HCT116 (cell line): ENCODE measurements around the gene OVCH2. TPM values are rescaled to one million over a fixed set of nuclear protein-coding genes. Genes with fewer than 3 reads are reported as not detected.

Source experiments
- ATAC-seq: fragments of 200-7000 bp; cut with Tn5 transposase; 2 replicates; pipeline ENCODE4 v1.9.1; 2020; ENCODE audit warnings: mild to moderate bottlenecking, moderate library complexity
- Bru-seq: library from RNA; stranded (reverse); fragments of 400-500 nt; gene quantifications from one replicate; lab custom pipeline; 2021; lab: Mats Ljungman, UMichigan
- BruChase-seq, 2 experiments: library from RNA; stranded (reverse); fragments of 400-500 nt; gene quantifications; one replicate each; lab custom pipeline; 2021; lab: Mats Ljungman, UMichigan
- BruUV-seq: library from RNA; stranded (reverse); fragments of 400-500 nt; replicated peaks from 2 replicates; lab custom pipeline; 2021; lab: Mats Ljungman, UMichigan
- CTCF ChIA-PET: fragments of 300-600 bp; sonication (Branson Sonifier 250); formaldehyde crosslinking; loops from one replicate; lab custom pipeline; 2021; ENCODE audit warnings: antibody characterized with exemption; lab: Charles Lee
- POLR2A ChIA-PET: fragments of 300-600, 350-600 bp; sonication (Branson Sonifier 250); formaldehyde crosslinking; loops from one replicate; lab custom pipeline; 2021; ENCODE audit warnings: antibody characterized with exemption; lab: Charles Lee
- RAD21 ChIA-PET, 2 experiments: fragments of 300-600 bp; sonication (Branson Sonifier 250); formaldehyde crosslinking; loops; one replicate each; lab custom pipeline; 2023; ENCODE audit warnings: low total read pairs in 2 of 2; ENCODE audit not compliant: uncharacterized antibody in 2 of 2, unreplicated experiment in 2 of 2, low non-redundant PET in 1 of 2; lab: Charles Lee
- DNase-seq: peaks from one replicate; pipeline ENCODE4 v3.0.0-alpha.2; 2010; ENCODE audit warnings: low read depth, low spot score
- H2AFZ ChIP-seq: fragments of 200-600 bp; shearing (Covaris generic), sonication (generic); 2 replicates; pipeline ENCODE4 v1.6.1; 2017; ENCODE audit warnings: low read depth, mixed run types, mixed read lengths, antibody characterized with exemption, low read length; ENCODE audit not compliant: poor library complexity, severe bottlenecking
- H3K27ac ChIP-seq: 2 replicates; pipeline ENCODE4 v1.5.1; 2012; ENCODE audit warnings: low read depth, low read length
- H3K27me3 ChIP-seq: fragments of 200-600 bp; sonication (generic); 2 replicates; pipeline ENCODE4 v1.6.1; 2016; ENCODE audit warnings: mixed run types, low read length, mixed read lengths; ENCODE audit not compliant: insufficient read depth
- H3K36me3 ChIP-seq, 2 experiments: fragments of 200-500 bp in 1 of 2; fragments of 200-600 bp in 1 of 2; sonication (Bioruptor generic) in 1 of 2; sonication (generic) in 1 of 2; 2 replicates each; pipeline versions ENCODE4 v1.5.1 to v1.6.1; 2014 to 2016; ENCODE audit warnings: low read length in 2 of 2, inconsistent platforms in 1 of 2, mixed read lengths in 1 of 2, mixed run types in 1 of 2; ENCODE audit not compliant: insufficient read depth in 2 of 2, control insufficient read depth in 1 of 2
- H3K4me1 ChIP-seq, 2 experiments: fragments of 200-600 bp in 1 of 2; sonication (generic) in 1 of 2; 2 replicates each; pipeline versions ENCODE4 v1.5.1 to v1.6.1; 2012 to 2017; ENCODE audit warnings: low read length in 2 of 2, inconsistent platforms in 1 of 2, mild to moderate bottlenecking in 1 of 2, mixed read lengths in 1 of 2, mixed run types in 1 of 2, moderate library complexity in 1 of 2; ENCODE audit not compliant: insufficient read depth in 2 of 2, control insufficient read depth in 1 of 2
- H3K4me2 ChIP-seq: fragments of 200-600 bp; sonication (generic); 2 replicates; pipeline ENCODE4 v1.6.1; 2017; ENCODE audit warnings: mixed run types, low read length, mixed read lengths
- H3K4me3 ChIP-seq, 2 experiments: fragments of 200-600 bp in 1 of 2; sonication (generic) in 1 of 2; replicated peaks in 1 of 2; 2 replicates each; pipeline ENCODE4 v1.5.1; 2011 to 2016; ENCODE audit warnings: low read length in 2 of 2, control low read depth in 1 of 2, low read depth in 1 of 2, mild to moderate bottlenecking in 1 of 2, mixed read lengths in 1 of 2, mixed run types in 1 of 2
- H3K79me2 ChIP-seq: fragments of 200-600 bp; sonication (generic); 2 replicates; pipeline ENCODE4 v1.6.1; 2017; ENCODE audit warnings: mild to moderate bottlenecking, mixed run types, low read length, moderate library complexity, mixed read lengths; ENCODE audit not compliant: insufficient read depth
- H3K9ac ChIP-seq: fragments of 200-600 bp; sonication (generic); 2 replicates; pipeline ENCODE4 v1.6.1; 2016; ENCODE audit warnings: low read length, mixed read lengths
- H3K9me2 ChIP-seq: fragments of 200-600 bp; sonication (generic), shearing (Covaris generic); 2 replicates; pipeline ENCODE4 v1.6.1; 2017; ENCODE audit warnings: mixed run types, mild to moderate bottlenecking, moderate library complexity; ENCODE audit not compliant: insufficient read depth
- H3K9me3 ChIP-seq, 2 experiments: fragments of 200-500 bp in 1 of 2; fragments of 200-600 bp in 1 of 2; sonication (Bioruptor generic) in 1 of 2; sonication (generic) in 1 of 2; 2 replicates each; pipeline ENCODE4 v1.6.1; 2014 to 2017; ENCODE audit warnings: low read length in 2 of 2, mixed read lengths in 2 of 2, inconsistent platforms in 1 of 2, low read depth in 1 of 2, mild to moderate bottlenecking in 1 of 2, mixed run types in 1 of 2, moderate library complexity in 1 of 2; ENCODE audit not compliant: control insufficient read depth in 1 of 2, insufficient read depth in 1 of 2
- H4K20me1 ChIP-seq: fragments of 200-600 bp; sonication (generic), shearing (Covaris generic); 2 replicates; pipeline ENCODE4 v1.6.1; 2017; ENCODE audit warnings: mixed run types, mild to moderate bottlenecking, moderate library complexity; ENCODE audit not compliant: insufficient read depth
- CBX3 ChIP-seq: IDR thresholded peaks from 2 replicates; pipeline ENCODE4 v1.6.1; 2012; ENCODE audit warnings: low read depth
- CEBPB ChIP-seq: IDR thresholded peaks from 2 replicates; pipeline ENCODE4 v1.6.1; 2012; ENCODE audit warnings: low read depth
- CTCF ChIP-seq, 3 experiments: fragments of 200-600 bp in 1 of 3; sonication (generic) in 1 of 3; IDR thresholded peaks in 2 of 3; conservative IDR thresholded peaks in 1 of 3; 2 replicates each; pipeline ENCODE4 v1.5.1; 2012 to 2017; ENCODE audit warnings: low read depth in 2 of 3, low read length in 2 of 3, antibody characterized with exemption in 1 of 3, borderline replicate concordance in 1 of 3, control low read depth in 1 of 3, mild to moderate bottlenecking in 1 of 3, mixed read lengths in 1 of 3, mixed run types in 1 of 3, moderate library complexity in 1 of 3; ENCODE audit not compliant: insufficient read depth in 1 of 3
- EGR1 ChIP-seq: IDR thresholded peaks from 2 replicates; pipeline ENCODE4 v1.6.1; 2012; ENCODE audit warnings: low read depth
- ELF1 ChIP-seq: IDR thresholded peaks from 2 replicates; pipeline ENCODE4 v1.6.1; 2012; ENCODE audit warnings: low read depth, borderline replicate concordance
- EZH2 ChIP-seq: fragments of 200-600 bp; sonication (generic); IDR thresholded peaks from 2 replicates; pipeline ENCODE4 v1.6.1; 2017; ENCODE audit warnings: antibody characterized with exemption, mixed run types
- EZH2phosphoT487 ChIP-seq: fragments of 200-600 bp; IDR thresholded peaks from 2 replicates; pipeline ENCODE4 v1.6.1; 2018; ENCODE audit warnings: antibody characterized with exemption, borderline replicate concordance
- FOSL1 ChIP-seq: IDR thresholded peaks from 2 replicates; pipeline ENCODE4 v1.6.1; 2012; ENCODE audit warnings: low read depth
- JUND ChIP-seq: IDR thresholded peaks from 2 replicates; pipeline ENCODE4 v1.6.1; 2012
- MAX ChIP-seq: IDR thresholded peaks from 2 replicates; pipeline ENCODE4 v1.6.1; 2012
- POLR2AphosphoS5 ChIP-seq: IDR thresholded peaks from 2 replicates; pipeline ENCODE4 v1.6.1; 2011; ENCODE audit warnings: mild to moderate bottlenecking, low read depth, low read length, moderate library complexity
- REST ChIP-seq: IDR thresholded peaks from 2 replicates; pipeline ENCODE4 v1.6.1; 2012; ENCODE audit warnings: low read depth
- SIN3A ChIP-seq: IDR thresholded peaks from 2 replicates; pipeline ENCODE4 v1.6.1; 2012; ENCODE audit warnings: low read depth
- SP1 ChIP-seq: IDR thresholded peaks from 2 replicates; pipeline ENCODE4 v1.6.1; 2012; ENCODE audit warnings: low read depth
- SRF ChIP-seq: IDR thresholded peaks from 2 replicates; pipeline ENCODE4 v1.6.1; 2012; ENCODE audit warnings: low read depth
- YY1 ChIP-seq: IDR thresholded peaks from 2 replicates; pipeline ENCODE4 v1.6.1; 2011; ENCODE audit warnings: low read length, low read depth, moderate library complexity, mild to moderate bottlenecking; ENCODE audit not compliant: insufficient replicate concordance; ENCODE audit errors: extremely low read depth
- ZBTB33 ChIP-seq: IDR thresholded peaks from 2 replicates; pipeline ENCODE4 v1.6.1; 2011; ENCODE audit warnings: mild to moderate bottlenecking, low read length, moderate library complexity; ENCODE audit not compliant: insufficient replicate concordance; ENCODE audit errors: extremely low read depth
- ZFX ChIP-seq: fragments of 450-650 bp; IDR thresholded peaks from 2 replicates; pipeline ENCODE4 v1.6.1; 2017
- ZNF274 ChIP-seq: fragments of 200-500 bp; sonication (Bioruptor generic); IDR thresholded peaks from 2 replicates; pipeline ENCODE4 v1.6.1; 2014; ENCODE audit warnings: mild to moderate bottlenecking, low read depth, low read length, inconsistent platforms
- intact Hi-C: fragments of 100-400 bp; cut with micrococcal nuclease; formaldehyde crosslinking; loops from 2 replicates; pipeline ENCODE4 v1.10.0; 2022
- long read RNA-seq: library from polyadenylated mRNA; unstranded; transcript quantifications from one replicate; pipeline ENCODE4 v2.0.0, GENCODE V29; 2021; ENCODE audit not compliant: unreplicated experiment
- polyA plus RNA-seq: library from polyadenylated mRNA; unstranded; fragments of >200 nt; gene quantifications from 2 replicates; pipeline ENCODE4 v1.2.1, GENCODE V29; 2012; ENCODE audit warnings: missing spikeins
- total RNA-seq: library from RNA; stranded (reverse); gene quantifications from one replicate; pipeline ENCODE4 v1.2.1, GENCODE V29; 2021; ENCODE audit not compliant: unreplicated experiment

The OVCH2 gene
- not detected for total RNA-seq
- not detected in 2 replicates for polyA plus RNA-seq
- not detected for Bru-seq, nascent RNA
- not detected for BruChase-seq, experiment 1, labeled RNA remaining after a 6-hour chase
- BruChase-seq, experiment 2, labeled RNA remaining after a 2-hour chase: not detected
- long read RNA-seq: 0 reads

GRCh38 chr11:7706377-7706776 lies at the start of gene OVCH2:
Gene OVCH2 (minus strand): TSS chr11:7706477. CDS start chr11:7706394, 83 bp downstream.
- ATAC-seq: no peak
- H3K9ac ChIP-seq: no peak within 1 kb of the TSS
- ChIA-PET POLR2A (no interaction called here), RAD21 (no interaction called here), CTCF (no interaction called here)
- H3K36me3 ChIP-seq: no peaks in the 10 kb centered on the region
- H3K4me2 ChIP-seq: no peak within 1 kb of the TSS
- no peak for TF ChIP-seq FOSL1
- TF ChIP-seq ELF1: no peak
- TF ChIP-seq ZBTB33: no peak
- no peak for TF ChIP-seq YY1
- TF ChIP-seq EZH2phosphoT487: no peak
- TF ChIP-seq CBX3: no peak
- no peak for TF ChIP-seq CTCF (IDR thresholded peaks at IDR 0.05 in 2 of 3, conservative IDR thresholded peaks at IDR 0.05 in 1 of 3; ENCODE audit: borderline replicate concordance in 1 of 3, insufficient read depth in 1 of 3, low read depth in 2 of 3, low read length in 2 of 3)
- TF ChIP-seq REST: no peak
- TF ChIP-seq SIN3A: no peak
- no peak for TF ChIP-seq EGR1
- TF ChIP-seq POLR2AphosphoS5: no peak
- TF ChIP-seq ZNF274: no peak
- TF ChIP-seq MAX: no peak
- TF ChIP-seq ZFX: no peak
- no peak for TF ChIP-seq SP1
- no peak for TF ChIP-seq EZH2
- no peak for TF ChIP-seq CEBPB
- no peak for TF ChIP-seq JUND
- no peak for TF ChIP-seq SRF
- no peaks in the 10 kb centered on the region for H3K79me2 ChIP-seq
- DNase-seq: no peak
- BruUV-seq: no TSS peak
- no peak within 1 kb of the TSS for H2AFZ ChIP-seq
- no peak within 1 kb of the TSS for H3K27ac ChIP-seq
- H3K4me1 ChIP-seq: no peaks in the 10 kb centered on the region
- no peaks in the 10 kb centered on the region for H3K9me2 ChIP-seq
- H3K9me3 ChIP-seq: no peaks in the 10 kb centered on the region
- H3K27me3 ChIP-seq: peaks cover 82% of the 10 kb centered on the region
- intact Hi-C loops: no loop called here
- H4K20me1 ChIP-seq: no peaks in the 10 kb centered on the region
- no peak within 1 kb of the TSS for H3K4me3 ChIP-seq
